ENCODE results near the gene MT1E.
"Not testable (repeated sequence)": the region's sequence is repeated elsewhere in the genome, so short reads cannot be mapped to it uniquely, and the experiment has no call there.

Gene MT1E

GRCh38 chr16:56616608-56617211 lies 8.9 kb upstream of the MT1E start:
- Histone ChIP-seq H3K4me3 (ENCODE audit: low read depth, low read length) (peak overlapping the region; percentile 73), H3K27ac (ENCODE audit: low read depth, low read length) (no peak overlapping the region), H3K36me3 (ENCODE audit: control insufficient read depth, insufficient read depth, low read length) (no peaks in the 10 kb centered on the region), H3K27me3 (ENCODE audit: control insufficient read depth, insufficient read depth, low read length) (peaks cover 65% of the 10 kb centered on the region), H3K9me3 (ENCODE audit: control insufficient read depth, insufficient read depth, low read depth, low read length) (no peaks in the 10 kb centered on the region), H3K9ac (ENCODE audit: low read length) (peak overlapping the region; percentile 53), H3K4me1 (ENCODE audit: control insufficient read depth, insufficient read depth, low read length) (peaks cover 22% of the 10 kb centered on the region)

DNA sequence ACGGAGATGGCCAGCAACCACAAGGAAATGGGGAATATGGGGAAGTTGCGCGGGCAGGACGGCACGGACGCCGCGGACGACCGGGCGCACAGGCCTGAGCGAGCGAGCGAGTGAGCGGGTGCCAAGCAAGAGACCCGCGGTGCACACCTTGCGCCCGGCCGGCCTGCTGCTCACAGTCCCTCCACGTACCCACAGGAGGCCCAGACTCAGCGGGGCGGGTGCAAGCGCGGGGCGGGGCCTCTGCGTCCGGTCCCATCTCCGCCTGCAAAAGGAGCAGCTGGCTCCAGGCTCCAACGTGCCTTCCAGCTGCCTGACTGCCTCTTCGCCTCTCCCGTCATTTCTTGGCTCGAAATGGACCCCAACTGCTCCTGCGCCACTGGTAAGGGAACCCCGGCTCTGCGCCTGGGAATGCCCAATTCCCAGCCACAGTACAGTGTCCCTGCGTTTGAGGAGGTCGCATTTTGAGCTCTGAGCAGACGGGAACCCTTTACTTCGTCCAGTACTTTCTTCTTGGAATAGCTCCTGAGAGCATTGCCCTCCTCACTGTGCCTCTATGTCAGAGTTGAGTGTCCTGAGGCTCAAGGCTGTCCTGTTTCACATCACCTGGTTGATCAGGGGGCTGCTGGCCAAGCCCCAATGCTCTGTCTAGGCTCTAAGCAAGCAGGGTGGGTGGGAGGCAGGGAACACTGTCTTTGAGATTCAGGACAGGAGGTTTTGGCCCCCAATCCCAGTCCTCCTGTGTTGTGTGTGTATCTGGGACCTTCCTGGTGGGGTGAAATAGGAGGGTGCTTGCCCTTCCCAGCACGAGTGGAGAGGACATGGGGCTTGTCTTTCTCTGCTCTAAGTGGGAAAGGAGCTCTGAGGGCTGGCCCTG lies 8.1 kb upstream of the MT1E start:
- Histone ChIP-seq H3K4me1 (ENCODE audit: control insufficient read depth, insufficient read depth, low read length) (peaks cover 27% of the 10 kb centered on the region), H3K27me3 (ENCODE audit: control insufficient read depth, insufficient read depth, low read length) (peaks cover 64% of the 10 kb centered on the region), H3K27ac (ENCODE audit: low read depth, low read length) (no peak overlapping the region), H3K4me3 (ENCODE audit: low read depth, low read length) (peak overlapping the region; percentile 73), H3K9ac (ENCODE audit: low read length) (peak overlapping the region; percentile 53), H3K36me3 (ENCODE audit: control insufficient read depth, insufficient read depth, low read length) (no peaks in the 10 kb centered on the region), H3K9me3 (ENCODE audit: control insufficient read depth, insufficient read depth, low read depth, low read length) (no peaks in the 10 kb centered on the region)

GRCh38 chr16:56618138-56618537 lies 7.4 kb upstream of the MT1E start:
- H3K4me3 ChIP-seq (ENCODE audit: low read depth, low read length) = no peak overlapping the region
- peaks cover 71% of the 10 kb centered on the region for H3K27me3 ChIP-seq (ENCODE audit: control insufficient read depth, insufficient read depth, low read length)
- H3K4me1 ChIP-seq (ENCODE audit: control insufficient read depth, insufficient read depth, low read length) = peaks cover 28% of the 10 kb centered on the region
- H3K27ac ChIP-seq (ENCODE audit: low read depth, low read length) = no peak overlapping the region
- H3K36me3 ChIP-seq (ENCODE audit: control insufficient read depth, insufficient read depth, low read length) = no peaks in the 10 kb centered on the region
- no peak overlapping the region for H3K9ac ChIP-seq (ENCODE audit: low read length)
- H3K9me3 ChIP-seq (ENCODE audit: control insufficient read depth, insufficient read depth, low read depth, low read length) = peaks cover 1% of the 10 kb centered on the region; the same call in 1 of the 2 replicates

GRCh38 chr16:56620339-56620897 lies 5.2 kb upstream of the MT1E start:
- Histone ChIP-seq H3K4me1 (ENCODE audit: control insufficient read depth, insufficient read depth, low read length) (peaks cover 31% of the 10 kb centered on the region), H3K36me3 (ENCODE audit: control insufficient read depth, insufficient read depth, low read length) (no peaks in the 10 kb centered on the region), H3K9me3 (ENCODE audit: control insufficient read depth, insufficient read depth, low read depth, low read length) (peaks cover 4% of the 10 kb centered on the region; the same call in 1 of the 2 replicates), H3K9ac (ENCODE audit: low read length) (no peak overlapping the region), H3K27ac (ENCODE audit: low read depth, low read length) (no peak overlapping the region), H3K27me3 (ENCODE audit: control insufficient read depth, insufficient read depth, low read length) (peaks cover 76% of the 10 kb centered on the region), H3K4me3 (ENCODE audit: low read depth, low read length) (no peak overlapping the region)

GRCh38 chr16:56621665-56622445 lies 3.7 kb upstream of the MT1E start:
- not testable (repeated sequence) for H3K4me3 ChIP-seq (ENCODE audit: low read depth, low read length); H3K9ac ChIP-seq (ENCODE audit: low read length); H3K27ac ChIP-seq (ENCODE audit: low read depth, low read length); H3K9me3 ChIP-seq (ENCODE audit: control insufficient read depth, insufficient read depth, low read depth, low read length); H3K36me3 ChIP-seq (ENCODE audit: control insufficient read depth, insufficient read depth, low read length)
- H3K4me1 ChIP-seq (ENCODE audit: control insufficient read depth, insufficient read depth, low read length) = peaks cover 41% of the 10 kb centered on the region
- H3K27me3 ChIP-seq (ENCODE audit: control insufficient read depth, insufficient read depth, low read length) = peaks cover 81% of the 10 kb centered on the region

GRCh38 chr16:56623184-56623583 lies 2.4 kb upstream of the MT1E start:
- not testable (repeated sequence) for H3K9me3 ChIP-seq (ENCODE audit: control insufficient read depth, insufficient read depth, low read depth, low read length); H3K36me3 ChIP-seq (ENCODE audit: control insufficient read depth, insufficient read depth, low read length); H3K4me3 ChIP-seq (ENCODE audit: low read depth, low read length); H3K9ac ChIP-seq (ENCODE audit: low read length); H3K27ac ChIP-seq (ENCODE audit: low read depth, low read length)
- Histone ChIP-seq H3K4me1 (ENCODE audit: control insufficient read depth, insufficient read depth, low read length) (peaks cover 36% of the 10 kb centered on the region), H3K27me3 (ENCODE audit: control insufficient read depth, insufficient read depth, low read length) (peaks cover 76% of the 10 kb centered on the region)

DNA sequence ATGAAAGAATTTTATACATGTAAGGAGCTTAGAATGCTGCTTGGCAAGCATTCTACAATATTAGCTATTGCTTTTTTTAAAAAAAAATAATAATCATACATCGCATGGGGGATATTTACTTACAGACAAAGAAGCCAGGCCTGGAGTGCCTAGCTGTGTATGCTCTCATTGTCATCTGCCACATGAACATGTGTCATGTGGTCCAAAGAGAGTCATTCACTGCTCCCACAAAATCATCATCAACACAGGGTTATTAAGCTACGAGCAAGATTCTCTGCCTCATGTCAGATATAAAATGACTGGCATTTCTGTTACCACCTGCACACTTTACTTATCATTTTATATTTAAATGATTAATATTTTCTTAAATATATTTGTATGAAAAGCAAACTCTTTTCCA lies 1.9 kb upstream of the MT1E start:
- Histone ChIP-seq H3K9ac (ENCODE audit: low read length) (no peak overlapping the region), H3K9me3 (ENCODE audit: control insufficient read depth, insufficient read depth, low read depth, low read length) (peaks cover 4% of the 10 kb centered on the region; the same call in 1 of the 2 replicates), H3K27ac (ENCODE audit: low read depth, low read length) (no peak overlapping the region), H3K36me3 (ENCODE audit: control insufficient read depth, insufficient read depth, low read length) (no peaks in the 10 kb centered on the region), H3K4me3 (ENCODE audit: low read depth, low read length) (no peak overlapping the region), H3K4me1 (ENCODE audit: control insufficient read depth, insufficient read depth, low read length) (peaks cover 33% of the 10 kb centered on the region), H3K27me3 (ENCODE audit: control insufficient read depth, insufficient read depth, low read length) (peaks cover 76% of the 10 kb centered on the region)

DNA sequence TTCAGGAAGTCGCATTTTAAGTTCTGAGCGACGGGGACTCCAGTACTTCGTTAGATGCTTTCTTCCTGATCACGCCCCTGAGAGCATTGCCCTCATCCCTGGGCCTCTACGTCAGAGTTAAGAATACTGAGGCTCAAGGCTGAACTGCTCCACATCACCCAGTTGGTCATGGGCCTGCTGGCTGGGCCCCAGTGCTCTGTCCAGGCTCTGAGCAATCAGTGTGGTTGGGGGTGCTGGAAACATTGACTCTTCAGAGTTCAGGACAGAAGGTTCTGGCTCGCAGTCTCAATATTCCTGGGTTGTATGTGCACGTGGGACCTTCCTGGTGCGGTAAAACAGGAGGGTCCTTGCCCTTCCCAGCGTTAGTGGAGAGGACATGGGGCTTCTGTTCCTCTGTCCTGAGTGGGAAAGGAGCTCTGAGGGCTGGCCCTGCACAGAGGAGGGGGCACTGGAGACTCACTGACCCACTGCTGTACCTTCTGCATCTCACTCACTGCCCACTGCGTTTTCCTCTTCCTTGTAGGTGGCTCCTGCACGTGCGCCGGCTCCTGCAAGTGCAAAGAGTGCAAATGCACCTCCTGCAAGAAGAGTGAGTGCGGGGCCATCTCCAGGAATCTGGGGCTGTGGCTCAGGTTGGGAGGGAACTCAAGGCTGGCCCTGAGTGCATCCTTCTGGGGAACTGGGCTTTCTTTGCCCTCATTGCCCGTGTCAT lies 518 bp downstream of the MT1E start:
- Histone ChIP-seq H3K4me3 (ENCODE audit: low read depth, low read length) (peak overlapping the region; percentile 68), H3K27ac (ENCODE audit: low read depth, low read length) (no peak overlapping the region), H3K9me3 (ENCODE audit: control insufficient read depth, insufficient read depth, low read depth, low read length) (peaks cover 4% of the 10 kb centered on the region; the same call in 1 of the 2 replicates), H3K27me3 (ENCODE audit: control insufficient read depth, insufficient read depth, low read length) (peaks cover 83% of the 10 kb centered on the region), H3K4me1 (ENCODE audit: control insufficient read depth, insufficient read depth, low read length) (peaks cover 33% of the 10 kb centered on the region), H3K9ac (ENCODE audit: low read length) (peak overlapping the region; percentile 41), H3K36me3 (ENCODE audit: control insufficient read depth, insufficient read depth, low read length) (no peaks in the 10 kb centered on the region)

- Histone ChIP-seq H3K36me3 (ENCODE audit: control insufficient read depth, insufficient read depth, low read length) (no peaks in the 10 kb centered on the region), H3K9ac (ENCODE audit: low read length) (no peak overlapping the region), H3K4me1 (ENCODE audit: control insufficient read depth, insufficient read depth, low read length) (peaks cover 27% of the 10 kb centered on the region), H3K27ac (ENCODE audit: low read depth, low read length) (no peak overlapping the region), H3K9me3 (ENCODE audit: control insufficient read depth, insufficient read depth, low read depth, low read length) (peaks cover 4% of the 10 kb centered on the region; the same call in 1 of the 2 replicates), H3K27me3 (ENCODE audit: control insufficient read depth, insufficient read depth, low read length) (peaks cover 87% of the 10 kb centered on the region), H3K4me3 (ENCODE audit: low read depth, low read length) (peak overlapping the region; percentile 13; the same call in 1 of the 2 replicates)
These were observed 1.1 kb downstream of the MT1E start for GRCh38 chr16:56626685-56627084.

All from HUES6 (cell line).